Choroid plexus epithelial cell (primary cell): ENCODE data around the gene NEUROG2.
"Not testable (repeated sequence)": the region's sequence is repeated elsewhere in the genome, so short reads cannot be mapped to it uniquely, and the experiment has no call there.

Experiments
- DNase-seq: peaks from one replicate; pipeline ENCODE4 v3.0.0-alpha.2; 2010; ENCODE audit warnings: low read depth
- H3K4me3 ChIP-seq: 2 replicates; pipeline ENCODE4 v1.5.1; 2011; ENCODE audit warnings: low read depth, mild to moderate bottlenecking, control low read depth, low read length, moderate library complexity
- CTCF ChIP-seq: conservative IDR thresholded peaks from 2 replicates; pipeline ENCODE4 v1.5.1; 2011; ENCODE audit warnings: low read depth, mild to moderate bottlenecking, control low read depth, inconsistent platforms, low read length, moderate library complexity

Gene NEUROG2

GRCh38 chr4:112536123-112536522 is 20.1 kb upstream of the NEUROG2 start:
- H3K4me3 ChIP-seq, result no peak overlapping the region
- no peak for TF ChIP-seq CTCF
- no peak for DNase-seq

- no peak for TF ChIP-seq CTCF
- DNase-seq, result no peak
- no peak overlapping the region for H3K4me3 ChIP-seq
Measured at GRCh38 chr4:112532267-112532666, 16.3 kb upstream of the NEUROG2 start.

- TF ChIP-seq CTCF, result no peak
- no peak for DNase-seq
- no peak overlapping the region for H3K4me3 ChIP-seq
Measured at GRCh38 chr4:112531146-112531545, 15.2 kb upstream of the NEUROG2 start.

GRCh38 chr4:112526061-112526460 is 10.1 kb upstream of the NEUROG2 start:
- H3K4me3 ChIP-seq, result no peak overlapping the region
- TF ChIP-seq CTCF, result no peak
- DNase-seq, result no peak

GRCh38 chr4:112523764-112524505 is 8.0 kb upstream of the NEUROG2 start:
- peak overlapping the region; percentile 34 for H3K4me3 ChIP-seq
- no peak for DNase-seq
- TF ChIP-seq CTCF, result peak; percentile 54

- H3K4me3 ChIP-seq, result peak overlapping the region; percentile 34
- TF ChIP-seq CTCF, result peak; percentile 20
- DNase-seq, result peak; percentile 43
Measured at GRCh38 chr4:112523008-112523721, 7.2 kb upstream of the NEUROG2 start.

- DNase-seq, H3K4me3 ChIP-seq: not testable (repeated sequence)
Measured at GRCh38 chr4:112522431-112522830, 6.5 kb upstream of the NEUROG2 start.
